GM10847 (cell line): Measurements from ENCODE around the gene PDS5B.

ENCODE experiments used
- POLR2A ChIP-seq: IDR thresholded peaks from 2 replicates; pipeline ENCODE4 v1.6.1; 2011; ENCODE audit not compliant: insufficient read length; ENCODE audit errors: extremely low read depth

PDS5B gene

DNA sequence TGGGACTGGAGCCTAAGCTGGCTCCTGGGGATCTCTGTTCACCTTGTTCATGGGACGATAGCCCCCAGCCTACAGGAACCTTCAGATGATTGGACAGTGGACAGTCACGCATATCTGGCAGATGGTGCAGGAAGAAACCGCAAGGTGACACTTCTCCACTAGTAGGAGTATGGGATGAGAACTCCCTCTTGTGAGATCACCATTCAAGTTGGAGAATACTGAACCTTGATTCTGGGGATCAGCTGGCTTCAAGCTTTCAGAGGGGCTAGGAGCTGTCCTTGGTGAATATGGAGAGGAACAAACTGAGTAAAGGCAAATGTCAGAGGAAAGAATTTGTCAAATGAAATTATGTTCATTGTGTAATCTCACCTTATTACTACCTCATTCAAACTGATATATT, 204.5 kb downstream of the PDS5B start:
- TF ChIP-seq POLR2A: no peak

DNA sequence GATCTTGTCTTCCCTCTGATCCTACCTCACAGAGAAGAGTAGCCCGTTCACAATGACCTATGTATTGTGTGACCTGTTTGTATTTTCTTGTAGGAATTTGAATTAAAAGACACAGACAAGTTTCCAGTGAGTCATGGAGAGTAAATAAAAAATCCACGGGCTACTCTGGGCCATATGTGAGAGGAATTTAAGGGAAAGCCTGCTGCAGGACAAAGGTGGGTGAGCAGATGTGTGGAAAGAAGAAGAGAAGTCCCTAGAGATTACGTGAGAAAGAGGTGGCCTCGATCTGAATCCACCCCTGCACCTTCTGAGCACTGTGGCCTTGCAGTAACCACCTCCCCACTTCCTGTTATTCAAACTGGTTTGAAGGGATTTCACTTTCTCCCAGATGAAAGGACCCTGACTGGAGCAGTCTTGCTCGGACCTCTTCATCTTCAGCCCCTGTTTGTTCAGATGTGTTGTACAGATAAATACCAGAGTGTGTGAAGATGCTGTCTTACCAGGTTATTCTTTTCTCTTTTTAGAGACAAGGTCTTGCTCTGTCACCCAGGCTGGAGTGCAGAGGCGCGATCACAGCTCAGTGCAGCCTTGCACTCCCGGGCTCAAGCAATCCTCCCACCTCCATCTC, 205.4 kb downstream of the PDS5B start:
- TF ChIP-seq POLR2A: no peak

DNA sequence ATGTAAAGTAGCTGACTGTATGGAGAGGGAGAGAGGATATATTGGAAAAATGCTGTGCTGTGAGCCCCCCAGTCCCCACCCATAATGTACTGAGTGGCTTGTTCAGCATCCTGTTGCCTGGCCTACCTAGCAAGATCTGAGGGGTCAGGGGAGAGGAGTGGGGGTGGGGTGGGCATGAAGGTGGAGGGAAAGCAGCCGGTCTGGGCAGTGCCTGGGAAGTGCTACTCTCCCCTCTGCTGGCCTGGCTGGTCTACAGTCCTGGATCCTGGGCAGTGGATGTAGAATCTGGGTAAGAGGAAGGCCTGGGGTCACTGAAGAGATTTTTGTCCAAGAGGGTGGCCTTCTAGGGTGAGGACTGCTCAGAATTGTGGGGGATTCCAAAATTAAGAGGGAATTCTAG, 210.5 kb downstream of the PDS5B start:
- no peak for TF ChIP-seq POLR2A

GRCh38 chr13:32802159-32802558, 215.9 kb downstream of the PDS5B start:
- TF ChIP-seq POLR2A: no peak

DNA sequence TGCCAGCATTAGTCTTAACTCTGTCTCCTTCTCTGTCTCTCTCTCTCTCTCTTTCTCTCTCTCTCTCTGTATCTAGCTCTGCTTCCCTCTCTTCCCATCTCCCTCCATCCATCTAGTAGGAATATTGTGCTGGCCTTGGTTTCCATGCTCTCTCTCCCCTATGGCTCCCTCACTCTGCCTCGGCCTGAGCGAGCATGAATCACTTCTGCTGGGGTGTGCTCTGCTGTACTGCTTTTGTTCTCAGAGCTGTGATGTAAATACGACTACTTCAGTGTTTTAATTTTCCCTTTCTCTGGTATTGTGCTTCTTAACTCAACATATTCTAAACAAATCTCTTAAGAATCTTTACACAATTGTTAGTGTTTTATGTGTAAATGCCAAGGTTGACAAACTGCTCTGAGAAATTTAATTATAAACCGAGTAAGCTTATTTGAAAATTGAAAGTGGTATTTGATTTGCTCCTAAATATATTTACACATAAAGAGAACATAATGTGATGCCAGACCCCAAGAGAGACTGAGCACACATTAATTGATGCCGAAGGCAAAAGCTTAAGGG, 218.5 kb downstream of the PDS5B start:
- no peak for TF ChIP-seq POLR2A

DNA sequence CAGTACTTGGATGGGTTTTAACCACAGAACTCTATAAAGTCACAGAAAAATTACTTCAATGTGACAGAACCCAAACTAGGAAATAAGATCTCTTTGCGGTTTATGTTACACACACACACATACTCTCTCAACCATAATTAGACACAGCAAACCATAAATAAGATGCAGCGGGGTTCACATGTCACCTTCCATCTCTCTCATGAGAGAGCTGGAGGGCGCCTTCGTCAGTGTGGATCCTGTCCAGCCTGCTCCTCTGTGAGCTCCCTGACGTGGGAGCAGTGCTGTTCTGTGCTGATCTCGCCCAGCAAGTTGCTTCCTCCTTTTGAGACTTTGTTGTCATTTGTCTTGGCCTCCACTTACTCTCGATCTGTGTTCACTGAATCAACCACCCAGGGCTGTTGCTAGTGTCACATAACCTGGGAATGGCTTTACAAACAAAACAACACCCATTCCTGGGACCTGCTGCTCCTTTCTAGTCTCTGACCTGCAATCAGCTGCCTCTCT, 225.1 kb downstream of the PDS5B start:
- TF ChIP-seq POLR2A: no peak

- TF ChIP-seq POLR2A: no peak
These were observed 235.0 kb downstream of the PDS5B start for GRCh38 chr13:32821149-32821688.

- no peak for TF ChIP-seq POLR2A
These were observed 236.5 kb downstream of the PDS5B start for GRCh38 chr13:32822771-32823170.

- TF ChIP-seq POLR2A: no peak
These were observed 237.3 kb downstream of the PDS5B start for GRCh38 chr13:32823597-32823996.

GRCh38 chr13:32824061-32824460, 237.8 kb downstream of the PDS5B start:
- TF ChIP-seq POLR2A: no peak

- TF ChIP-seq POLR2A: no peak
These were observed 238.4 kb downstream of the PDS5B start for GRCh38 chr13:32824675-32825074.

GRCh38 chr13:32825481-32825880, 239.2 kb downstream of the PDS5B start:
- TF ChIP-seq POLR2A: no peak
